Measurements from ENCODE around the gene A2M.

DNA sequence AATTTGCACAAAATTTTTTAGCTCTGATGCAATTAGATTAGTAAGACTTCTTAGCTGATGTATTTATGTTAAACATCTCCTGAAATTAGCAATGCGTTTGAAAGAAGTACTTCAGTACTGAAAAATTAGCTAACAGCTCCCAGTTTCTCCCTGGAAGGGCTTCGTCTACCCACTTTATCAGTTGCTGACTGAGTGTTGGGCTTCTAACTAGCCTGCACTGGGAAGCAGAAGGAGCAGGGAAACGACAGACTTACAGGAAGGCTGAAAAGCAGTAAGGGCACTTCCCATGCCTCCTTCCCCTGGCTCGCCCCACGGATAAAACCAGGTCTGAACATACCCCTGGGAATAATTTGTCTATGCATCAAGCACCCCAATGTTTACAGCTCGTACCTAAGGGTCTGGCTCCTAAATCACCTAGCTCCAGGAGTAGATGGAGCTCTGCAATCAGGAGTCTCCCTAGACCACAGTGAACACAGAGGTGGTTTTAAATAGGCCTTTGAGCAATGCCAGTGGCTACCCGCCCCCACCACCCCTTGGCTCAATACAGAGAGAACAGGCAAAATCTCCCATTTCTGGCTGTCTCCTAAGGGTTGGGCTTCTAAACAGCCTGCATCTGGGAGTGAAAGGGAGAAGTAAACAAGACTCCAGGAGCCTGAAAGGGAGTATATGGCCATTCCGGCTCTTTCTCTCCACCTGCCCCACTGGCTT is 23.7 kb downstream of the A2M start:
- no peak for TF ChIP-seq RFX5 (IDR thresholded peaks at IDR 0.05; ENCODE audit: low read depth, low read length)
- TF ChIP-seq CTCF (conservative IDR thresholded peaks at IDR 0.05; ENCODE audit: low read depth, low read length), result no peak
- TF ChIP-seq POLR2A (IDR thresholded peaks at IDR 0.05; ENCODE audit: low read depth, low read length), result no peak
- TF ChIP-seq RAD21 (IDR thresholded peaks at IDR 0.05; ENCODE audit: low read length), result no peak
- no peak for TF ChIP-seq CEBPB (IDR thresholded peaks at IDR 0.05; ENCODE audit: low read depth, low read length)
- no peak for TF ChIP-seq RCOR1 (IDR thresholded peaks at IDR 0.05; ENCODE audit: insufficient replicate concordance, low read length)
